Mesodermal cell (in vitro differentiated cells): ENCODE measurements around the gene MAP6.

ENCODE experiments used
- H3K27ac ChIP-seq: 2 replicates; pipeline ENCODE4 v1.7.0; 2013; ENCODE audit warnings: mild to moderate bottlenecking, low read depth, low read length, moderate library complexity; ENCODE audit not compliant: severe bottlenecking
- H3K36me3 ChIP-seq: 2 replicates; pipeline ENCODE4 v1.7.1; 2013; ENCODE audit warnings: mild to moderate bottlenecking, low read length, moderate library complexity; ENCODE audit not compliant: control insufficient read depth, insufficient read depth
- H3K4me1 ChIP-seq: one replicate; pipeline ENCODE4 v1.7.1; 2013; ENCODE audit warnings: mild to moderate bottlenecking, low read length; ENCODE audit not compliant: insufficient read depth, control insufficient read depth, poor library complexity, severe bottlenecking
- H3K4me3 ChIP-seq: 2 replicates; pipeline ENCODE4 v1.7.0; 2013; ENCODE audit warnings: low read length, control low read depth, mild to moderate bottlenecking; ENCODE audit not compliant: insufficient read depth, poor library complexity, severe bottlenecking; ENCODE audit errors: extremely low read depth
- H3K9me3 ChIP-seq: 2 replicates; pipeline ENCODE4 v1.7.1; 2013; ENCODE audit warnings: mild to moderate bottlenecking, low read length, moderate library complexity; ENCODE audit not compliant: control insufficient read depth
- WGBS, 2 experiments: methylation state at CpG; one replicate each; pipeline ENCODE4 v1.1.5; 2013; ENCODE audit warnings: missing lambda C conversion rate in 2 of 2; ENCODE audit not compliant: insufficient coverage in 2 of 2; 5-methylcytosine and 5-hydroxymethylcytosine counted together

The MAP6 gene

DNA sequence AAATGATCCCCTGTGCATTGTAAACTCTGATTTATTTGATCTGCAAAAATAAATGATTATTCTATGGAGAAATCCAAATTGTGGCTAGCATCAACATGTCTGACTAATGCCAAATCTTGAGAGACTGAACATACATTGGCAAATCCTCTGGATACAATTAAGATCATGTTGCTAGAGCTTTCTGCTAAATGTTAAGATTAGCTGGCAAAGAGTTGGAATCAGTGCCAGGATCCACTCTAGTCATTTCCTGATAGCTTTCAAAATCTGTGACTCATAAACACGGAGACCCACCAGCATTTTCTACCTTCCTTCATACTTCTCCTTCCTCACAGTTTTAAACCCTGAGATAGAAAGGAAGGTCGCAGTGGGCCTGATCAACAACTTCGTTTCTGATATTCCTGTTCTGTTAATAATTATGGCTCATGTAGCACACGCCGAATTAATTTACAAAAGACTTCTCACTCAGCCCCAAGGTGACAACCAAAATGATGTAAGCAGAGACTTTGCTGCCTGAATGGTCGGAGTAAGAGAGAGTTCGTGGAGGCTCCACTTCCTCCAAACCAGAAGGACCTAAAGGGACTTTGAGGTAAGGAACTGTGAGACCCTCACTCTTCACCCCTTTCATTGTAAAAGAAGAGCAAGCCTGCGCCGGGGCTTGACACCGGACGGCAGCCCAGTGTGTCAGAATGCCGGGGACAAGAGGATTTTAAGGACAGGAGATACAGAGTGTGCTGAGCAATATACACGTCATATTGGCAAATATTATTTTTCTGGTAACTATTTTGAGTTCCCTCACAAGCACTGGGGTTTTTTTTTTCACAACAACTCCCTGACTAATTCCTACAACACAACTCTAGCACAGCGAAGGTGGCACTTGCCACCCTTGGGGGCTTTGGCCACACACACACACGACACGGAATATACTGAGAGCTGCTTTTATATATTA, 64.8 kb downstream of the MAP6 start:
- WGBS, 2 experiments: 94 to 96% methylated on average over 5 to 8 of the region's 16 CpGs

GRCh38 chr11:75602951-75603350, 65.9 kb downstream of the MAP6 start:
- Histone ChIP-seq H3K27ac (no peak overlapping the region), H3K9me3 (no peaks in the 10 kb centered on the region), H3K4me1 (peaks cover 14% of the 10 kb centered on the region), H3K36me3 (no peaks in the 10 kb centered on the region), H3K4me3 (no peak overlapping the region)
- 78 to 83% methylated on average over 8 of the region's 8 CpGs for whole genome bisulfite sequencing, 2 experiments

More for the DNA sequence above, 64.8 kb downstream of the MAP6 start:
- Histone ChIP-seq H3K4me3 (no peak overlapping the region), H3K4me1 (peaks cover 14% of the 10 kb centered on the region), H3K9me3 (no peaks in the 10 kb centered on the region), H3K36me3 (no peaks in the 10 kb centered on the region), H3K27ac (no peak overlapping the region)

- Histone ChIP-seq H3K27ac (no peak overlapping the region), H3K4me3 (no peak overlapping the region), H3K4me1 (peaks cover 14% of the 10 kb centered on the region), H3K36me3 (no peaks in the 10 kb centered on the region), H3K9me3 (no peaks in the 10 kb centered on the region)
- 96 to 98% methylated on average over 5 to 7 of the region's 7 CpGs for WGBS, 2 experiments
Measured at GRCh38 chr11:75601494-75601893, 67.3 kb downstream of the MAP6 start.

GRCh38 chr11:75600356-75600755, 68.5 kb downstream of the MAP6 start:
- WGBS, 2 experiments: 92 to 97% methylated on average over 3 of the region's 3 CpGs
- Histone ChIP-seq H3K36me3 (no peaks in the 10 kb centered on the region), H3K4me1 (peaks cover 14% of the 10 kb centered on the region), H3K9me3 (no peaks in the 10 kb centered on the region), H3K27ac (no peak overlapping the region), H3K4me3 (no peak overlapping the region)

DNA sequence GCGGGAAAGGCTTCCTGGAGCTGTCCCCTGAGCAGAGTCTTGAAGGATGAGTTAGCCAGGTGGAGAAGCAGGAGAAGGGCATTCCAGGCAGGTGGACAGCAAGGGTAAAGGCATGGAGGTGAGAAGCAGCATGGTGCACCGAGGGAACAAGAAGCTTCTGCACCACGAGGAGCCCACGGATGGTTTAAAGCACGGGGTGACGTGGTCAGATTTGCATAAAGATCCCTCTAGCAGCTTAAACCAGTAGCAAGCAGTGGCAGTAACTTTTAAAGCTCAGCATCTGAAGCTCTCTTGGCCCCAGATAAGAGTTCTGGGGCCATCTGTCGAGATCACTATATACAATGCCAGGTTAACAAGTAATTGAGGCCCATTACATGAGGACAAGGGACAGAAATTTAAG, 69.9 kb downstream of the MAP6 start:
- Histone ChIP-seq H3K4me1 (peaks cover 9% of the 10 kb centered on the region), H3K9me3 (no peaks in the 10 kb centered on the region), H3K27ac (no peak overlapping the region), H3K4me3 (no peak overlapping the region), H3K36me3 (no peaks in the 10 kb centered on the region)
- 79 to 88% methylated on average over 6 of the region's 7 CpGs for WGBS, 2 experiments

DNA sequence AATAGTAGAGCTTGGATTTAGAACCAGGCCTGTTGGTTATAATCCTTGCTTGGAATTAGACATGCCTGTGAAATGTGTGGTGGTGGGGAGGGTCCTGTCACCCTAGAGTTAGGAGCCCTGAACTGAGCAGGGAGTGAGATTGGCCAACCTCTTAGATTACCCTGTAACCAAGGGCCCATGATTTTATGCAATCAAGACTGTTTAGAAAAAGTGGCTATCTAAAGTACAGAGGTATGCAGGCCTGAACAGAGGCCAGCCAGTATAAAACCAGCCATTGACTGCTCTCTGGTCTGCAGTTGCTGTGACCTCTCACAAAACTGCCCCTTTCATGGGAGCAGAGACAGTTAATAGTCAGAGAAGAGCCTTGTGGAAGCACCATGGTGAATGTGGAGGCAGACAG, 70.6 kb downstream of the MAP6 start:
- H3K27ac ChIP-seq: no peak overlapping the region
- H3K36me3 ChIP-seq: no peaks in the 10 kb centered on the region
- H3K4me3 ChIP-seq: no peak overlapping the region

GRCh38 chr11:75597636-75598035, 71.2 kb downstream of the MAP6 start:
- no peak overlapping the region for H3K27ac ChIP-seq
- H3K9me3 ChIP-seq: no peaks in the 10 kb centered on the region
- H3K4me1 ChIP-seq: peaks cover 2% of the 10 kb centered on the region
- 20 to 50% methylated on average over 1 to 3 of the region's 4 CpGs for WGBS, 2 experiments
- no peak overlapping the region for H3K4me3 ChIP-seq
- H3K36me3 ChIP-seq: no peaks in the 10 kb centered on the region

More for the DNA sequence above, 70.6 kb downstream of the MAP6 start:
- Histone ChIP-seq H3K9me3 (no peaks in the 10 kb centered on the region), H3K4me1 (peaks cover 4% of the 10 kb centered on the region)

GRCh38 chr11:75596914-75597313, 71.9 kb downstream of the MAP6 start:
- Histone ChIP-seq H3K27ac (no peak overlapping the region), H3K4me1 (no peaks in the 10 kb centered on the region)
- WGBS, 2 experiments: 91% methylated on average over 1 of the region's 4 CpGs

DNA sequence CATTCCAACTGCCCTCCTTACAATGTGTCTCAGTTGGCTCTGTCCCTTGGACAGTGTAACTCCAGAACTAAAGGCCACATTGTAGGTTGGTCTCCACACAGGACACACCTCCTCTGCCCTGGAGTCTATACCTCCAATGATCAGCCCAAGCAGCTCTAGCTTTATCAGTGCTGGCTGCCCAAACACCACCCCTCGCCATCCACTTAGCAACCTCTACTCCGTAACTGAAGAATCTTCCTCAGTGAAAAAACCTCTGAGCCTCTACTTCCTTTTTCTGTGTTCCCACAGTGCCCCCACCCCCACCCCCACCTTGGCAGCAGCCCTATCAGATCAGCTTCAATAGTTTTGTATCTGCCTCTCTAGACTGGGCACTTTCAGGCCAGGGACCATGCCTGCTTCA, 73.4 kb downstream of the MAP6 start:
- H3K4me1 ChIP-seq: no peaks in the 10 kb centered on the region
- no peak overlapping the region for H3K4me3 ChIP-seq
- H3K27ac ChIP-seq: no peak overlapping the region
- H3K36me3 ChIP-seq: no peaks in the 10 kb centered on the region
- 100% methylated on average over 2 of the region's 2 CpGs for WGBS, 2 experiments
- no peaks in the 10 kb centered on the region for H3K9me3 ChIP-seq

More at GRCh38 chr11:75596914-75597313, 71.9 kb downstream of the MAP6 start:
- H3K9me3 ChIP-seq: no peaks in the 10 kb centered on the region
- H3K4me3 ChIP-seq: no peak overlapping the region
- H3K36me3 ChIP-seq: no peaks in the 10 kb centered on the region

- WGBS, 2 experiments: 93 to 96% methylated on average over 6 of the region's 6 CpGs
- Histone ChIP-seq H3K4me3 (no peak overlapping the region), H3K36me3 (no peaks in the 10 kb centered on the region), H3K27ac (no peak overlapping the region), H3K4me1 (no peaks in the 10 kb centered on the region), H3K9me3 (no peaks in the 10 kb centered on the region)
Measured at GRCh38 chr11:75594211-75594610, 74.6 kb downstream of the MAP6 start.

- Histone ChIP-seq H3K27ac (no peak overlapping the region), H3K4me3 (no peak overlapping the region), H3K36me3 (no peaks in the 10 kb centered on the region), H3K9me3 (no peaks in the 10 kb centered on the region), H3K4me1 (no peaks in the 10 kb centered on the region)
- 60 to 93% methylated on average over 1 to 2 of the region's 2 CpGs for WGBS, 2 experiments
Measured at GRCh38 chr11:75593286-75593915, 75.4 kb downstream of the MAP6 start.
